ENCODE measurements around the gene GJC3.

DNA sequence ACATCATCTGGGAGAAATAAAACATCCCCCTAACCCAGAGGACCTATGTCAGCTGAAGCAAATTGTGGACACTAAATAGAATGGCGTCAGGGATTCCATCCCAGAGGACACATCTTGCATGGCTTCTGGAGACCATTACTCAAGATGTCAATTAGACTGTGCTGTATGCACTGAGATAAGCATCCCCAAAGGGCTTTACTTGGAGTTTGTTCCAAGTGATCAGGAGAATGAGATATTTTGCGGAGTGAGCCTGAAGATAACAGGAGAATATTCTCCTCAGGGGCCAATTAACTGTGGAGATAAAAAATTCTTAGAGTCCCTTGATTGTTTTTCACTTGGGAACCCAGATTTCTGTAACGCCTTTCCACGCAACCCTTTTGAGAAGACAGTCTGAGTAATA, 48.0 kb downstream of the GJC3 start:
- TF ChIP-seq CTCF (IDR thresholded peaks at IDR 0.05) (no peak), POLR2A (IDR thresholded peaks at IDR 0.05) (no peak)

Measured in Peyer's patch (tissue), 4 donors.